ENCODE measurements around the gene CFAP46.

Gene CFAP46

GRCh38 chr10:132817701-132818211 is 124.6 kb downstream of the CFAP46 start:
- DNase-seq: no peak

- no peak for DNase-seq
These were observed 125.7 kb downstream of the CFAP46 start for GRCh38 chr10:132816718-132817117.

GRCh38 chr10:132815168-132815857 is 127.1 kb downstream of the CFAP46 start:
- DNase-seq: no peak

- no peak for DNase-seq
These were observed 127.9 kb downstream of the CFAP46 start for GRCh38 chr10:132814469-132814856.

- no peak for DNase-seq
These were observed 128.6 kb downstream of the CFAP46 start for GRCh38 chr10:132813560-132814468.

- no peak for DNase-seq
These were observed 129.4 kb downstream of the CFAP46 start for GRCh38 chr10:132813001-132813401.

GRCh38 chr10:132812520-132812919 is 129.8 kb downstream of the CFAP46 start:
- no peak for DNase-seq

- no peak for DNase-seq
These were observed 130.4 kb downstream of the CFAP46 start for GRCh38 chr10:132811891-132812481.

GRCh38 chr10:132810807-132811700 is 131.3 kb downstream of the CFAP46 start:
- no peak for DNase-seq

GRCh38 chr10:132810141-132810806 is 132.1 kb downstream of the CFAP46 start:
- no peak for DNase-seq

GRCh38 chr10:132809232-132810140 is 132.9 kb downstream of the CFAP46 start:
- no peak for DNase-seq

- DNase-seq: no peak
These were observed 133.8 kb downstream of the CFAP46 start for GRCh38 chr10:132808383-132809231.

- no peak for DNase-seq
These were observed 134.7 kb downstream of the CFAP46 start for GRCh38 chr10:132807621-132808049.

GRCh38 chr10:132806561-132807003 is 135.8 kb downstream of the CFAP46 start:
- DNase-seq: no peak

- DNase-seq: no peak
These were observed 136.3 kb downstream of the CFAP46 start for GRCh38 chr10:132806110-132806509.

- no peak for DNase-seq
These were observed 136.8 kb downstream of the CFAP46 start for GRCh38 chr10:132805599-132805998.

GRCh38 chr10:132804785-132805426 is 137.5 kb downstream of the CFAP46 start:
- no peak for DNase-seq

GRCh38 chr10:132804287-132804686 is 138.1 kb downstream of the CFAP46 start:
- DNase-seq: no peak

All from NCI-H446 (cell line).